Type B pancreatic cell (in vitro differentiated cells): Measurements from ENCODE around the gene SLC25A30. TPM values are rescaled to one million over a fixed set of nuclear protein-coding genes. Genes with fewer than 3 reads are reported as not detected.

ENCODE experiments used
- DNase-seq: peaks from one replicate; pipeline ENCODE4 v3.0.0; 2021; ENCODE audit warnings: mixed read lengths; ENCODE audit not compliant: unreplicated experiment; ENCODE audit errors: extremely low spot score
- H3K27ac Mint-ChIP-seq: 2 replicates; pipeline ENCODE4 v1.8.0; 2021; ENCODE audit warnings: mild to moderate bottlenecking, mixed read lengths
- H3K27me3 Mint-ChIP-seq: 2 replicates; pipeline ENCODE4 v1.8.0; 2021; ENCODE audit warnings: mixed read lengths
- H3K36me3 Mint-ChIP-seq: 2 replicates; pipeline ENCODE4 v1.8.0; 2021; ENCODE audit warnings: mixed read lengths
- H3K4me1 Mint-ChIP-seq: one replicate; pipeline ENCODE4 v1.8.0; 2021; ENCODE audit warnings: mixed read lengths; ENCODE audit not compliant: unreplicated experiment
- H3K4me3 Mint-ChIP-seq: 2 replicates; pipeline ENCODE4 v1.8.0; 2021; ENCODE audit warnings: mild to moderate bottlenecking, mixed read lengths
- H3K9me3 Mint-ChIP-seq: 2 replicates; pipeline ENCODE4 v1.8.0; 2021; ENCODE audit warnings: mixed read lengths
- CTCF ChIP-seq: fragments of 200-600 bp; sonication (generic); conservative IDR thresholded peaks from 2 replicates; pipeline ENCODE4 v1.5.0; 2021; ENCODE audit warnings: antibody characterized with exemption, mild to moderate bottlenecking
- long read RNA-seq: library from polyadenylated mRNA; unstranded; transcript quantifications from one replicate; pipeline ENCODE4 v2.0.0, GENCODE V29; 2020
- total RNA-seq: library from RNA; stranded (reverse); gene quantifications from 2 replicates; pipeline ENCODE4 v1.2.1, GENCODE V29; 2021; ENCODE audit warnings: low replicate concordance

Gene SLC25A30
- 5.5 and 7.6 TPM in 2 replicates for total RNA-seq
- long read RNA-seq, partial matches to known transcripts = 1 of 3 reads
- long read RNA-seq, other reads (novel, unspliced or antisense) = 1 of 3 reads

- DNase-seq = peak; percentile 90
- Mint-ChIP-seq H3K4me1 (peaks cover 17% of the 10 kb centered on the region), H3K27ac (peak within 1 kb of the TSS; percentile 87), H3K9me3 (no peaks in the 10 kb centered on the region), H3K4me3 (peak within 1 kb of the TSS; percentile 93), H3K27me3 (no peaks in the 10 kb centered on the region), H3K36me3 (no peaks in the 10 kb centered on the region)
- TF ChIP-seq CTCF = no peak
Observed at GRCh38 chr13:45417790-45418534, at the start of gene SLC25A30. TSS of gene SLC25A30 (minus strand) at chr13:45418373. CDS start at chr13:45411425, 6,948 bp downstream.

DNA sequence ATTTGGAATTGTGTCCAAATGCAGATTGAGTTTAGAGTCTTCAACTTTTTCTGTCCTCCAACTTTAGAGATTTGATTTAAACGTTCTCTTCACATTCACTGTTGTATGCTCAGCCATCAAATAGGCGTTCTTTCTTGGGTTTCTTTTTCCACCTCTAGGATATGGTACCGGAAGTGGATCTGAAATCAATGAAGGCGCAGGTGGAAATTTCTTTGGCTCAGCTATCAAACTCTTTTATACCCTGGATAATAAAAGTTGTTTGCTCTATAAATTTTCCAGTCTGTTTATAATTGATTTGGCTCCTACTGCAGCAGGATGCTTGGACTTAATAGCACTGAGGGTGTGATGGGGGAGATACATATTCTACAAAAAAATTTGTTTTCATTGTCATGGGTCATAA is 48.2 kb upstream of the SLC25A30 start:
- Mint-ChIP-seq H3K36me3 (peaks cover 9% of the 10 kb centered on the region), H3K27ac (peak overlapping the region; percentile 92), H3K9me3 (peaks cover 4% of the 10 kb centered on the region), H3K4me3 (peak overlapping the region; percentile 96), H3K27me3 (peaks cover 11% of the 10 kb centered on the region), H3K4me1 (peaks cover 46% of the 10 kb centered on the region)
- no peak for TF ChIP-seq CTCF
- DNase-seq = no peak

DNA sequence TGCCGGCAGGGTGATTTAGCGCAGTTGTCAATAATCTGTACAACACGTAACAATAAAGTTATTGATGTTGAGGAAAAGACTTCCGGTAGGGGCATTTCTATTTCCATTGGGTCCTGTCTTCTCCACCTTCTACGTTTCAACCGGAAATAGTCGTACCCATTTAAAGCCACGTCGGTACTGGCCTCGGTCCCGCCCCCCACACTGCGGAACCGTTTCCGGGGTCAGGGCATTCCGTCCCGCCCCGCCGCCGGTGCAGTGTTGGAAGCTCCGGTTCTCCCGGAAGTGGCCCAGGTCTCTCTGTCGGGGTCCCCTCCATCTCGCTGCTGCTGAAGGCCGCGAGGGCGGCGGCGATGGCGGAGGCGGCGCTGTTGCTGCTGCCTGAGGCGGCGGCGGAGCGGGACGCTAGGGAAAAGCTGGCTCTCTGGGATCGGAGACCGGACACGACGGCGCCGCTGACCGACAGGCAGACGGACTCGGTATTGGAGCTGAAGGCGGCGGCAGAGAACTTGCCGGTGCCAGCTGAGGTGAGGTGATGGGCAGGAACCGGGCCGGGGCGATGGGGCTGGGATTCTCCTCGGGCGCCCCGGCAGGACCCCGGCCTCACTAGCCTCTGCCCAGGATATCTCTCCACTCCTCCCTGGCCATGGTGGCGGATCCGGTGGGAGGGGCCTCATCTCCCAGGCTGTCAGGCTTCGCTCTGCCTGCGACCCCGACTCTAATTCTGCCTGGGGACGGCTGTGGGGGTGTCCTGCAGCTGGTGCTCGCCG is 46.7 kb upstream of the SLC25A30 start, which contains the start of gene COG3:
COG3 (plus strand) TSS at position 253 of the 767 bp plus-strand sequence; CDS start at position 351, 98 bp downstream.
- peak; percentile 94 for DNase-seq
- H3K4me3 Mint-ChIP-seq = peak within 1 kb of the TSS; percentile 96
- peak within 1 kb of the TSS; percentile 92 for H3K27ac Mint-ChIP-seq
- H3K4me1 Mint-ChIP-seq = peaks cover 38% of the 10 kb centered on the region
- TF ChIP-seq CTCF = peak; percentile 13
- H3K27me3 Mint-ChIP-seq = peaks cover 12% of the 10 kb centered on the region
- H3K36me3 Mint-ChIP-seq = peaks cover 9% of the 10 kb centered on the region
- peaks cover 4% of the 10 kb centered on the region for H3K9me3 Mint-ChIP-seq

DNA sequence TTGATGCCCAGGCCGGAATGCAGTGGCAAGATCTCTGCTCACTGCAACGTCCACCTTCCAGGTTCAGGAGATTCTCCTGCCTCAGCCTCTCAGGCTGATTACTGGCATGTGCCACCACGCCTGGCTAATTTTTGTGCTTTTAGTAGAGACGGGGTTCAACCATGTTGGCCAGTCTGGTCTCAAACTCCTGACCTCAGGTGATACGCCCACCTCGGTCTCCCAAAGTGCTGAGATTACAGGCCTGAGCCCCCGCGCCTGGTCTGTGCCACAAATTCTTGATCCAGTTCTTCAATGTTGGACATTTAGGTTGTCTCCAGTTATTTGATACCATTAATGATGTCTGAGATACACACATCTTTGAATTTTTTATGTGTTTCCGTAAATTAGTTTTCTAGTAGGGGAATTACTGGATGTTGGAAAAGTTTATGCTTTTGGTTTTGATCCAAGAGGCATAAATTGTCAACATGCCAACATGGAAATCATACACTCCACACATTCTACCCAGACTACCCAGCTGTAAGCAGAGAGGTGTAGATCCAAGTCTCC is 46.0 kb upstream of the SLC25A30 start:
- Mint-ChIP-seq H3K27me3 (peaks cover 16% of the 10 kb centered on the region), H3K27ac (peak overlapping the region; percentile 92)
- peak; percentile 64 for TF ChIP-seq CTCF

DNA sequence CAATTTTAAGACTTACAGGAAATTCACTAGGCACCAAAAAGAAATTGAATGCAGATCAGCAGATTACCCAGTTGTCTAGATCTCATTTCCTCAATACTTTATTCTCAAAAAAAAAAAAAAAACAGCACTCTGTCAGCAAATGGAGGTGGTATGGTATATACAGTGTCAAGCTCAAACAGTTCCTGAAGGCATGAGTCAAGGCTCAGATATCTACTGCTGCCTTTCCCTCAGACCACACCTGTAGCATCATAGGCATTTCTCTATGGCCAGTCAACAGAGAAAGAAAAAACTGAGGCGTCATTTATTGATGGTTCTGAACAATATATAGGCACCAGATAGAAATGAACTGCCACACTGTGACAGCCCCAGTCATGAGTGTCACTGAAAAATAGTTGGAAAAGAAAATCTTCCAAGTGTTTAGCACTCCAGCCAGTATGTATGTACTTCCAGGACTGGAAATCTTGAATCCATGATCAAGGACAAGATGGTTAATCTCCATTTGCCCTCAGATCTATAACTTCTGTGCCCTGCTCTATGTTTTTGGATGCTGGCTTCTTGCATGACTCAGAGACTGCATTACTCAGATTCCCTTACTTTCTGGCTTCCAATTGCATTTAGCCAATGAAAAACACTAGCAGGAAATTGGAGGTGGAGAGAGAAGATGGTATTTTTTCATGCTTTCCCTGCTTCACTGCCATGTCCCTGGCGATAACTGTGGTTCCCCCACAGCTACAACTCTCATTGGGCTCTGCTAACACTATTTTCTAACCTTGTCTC is 38.2 kb upstream of the SLC25A30 start:
- DNase-seq = no peak
- Mint-ChIP-seq H3K9me3 (no peaks in the 10 kb centered on the region), H3K4me1 (peaks cover 6% of the 10 kb centered on the region), H3K27me3 (peaks cover 11% of the 10 kb centered on the region), H3K27ac (peak overlapping the region; percentile 88), H3K36me3 (no peaks in the 10 kb centered on the region), H3K4me3 (no peak overlapping the region)
- TF ChIP-seq CTCF = no peak

More for the DNA sequence above, 46.0 kb upstream of the SLC25A30 start:
- peaks cover 4% of the 10 kb centered on the region for H3K9me3 Mint-ChIP-seq
- H3K4me3 Mint-ChIP-seq = peak overlapping the region; percentile 96
- H3K4me1 Mint-ChIP-seq = peaks cover 37% of the 10 kb centered on the region
- H3K36me3 Mint-ChIP-seq = peaks cover 9% of the 10 kb centered on the region
- DNase-seq = no peak
